Measurements from ENCODE around the gene HNRNPC.
"Not testable (repeated sequence)": the region's sequence is repeated elsewhere in the genome, so short reads cannot be mapped to it uniquely, and the experiment has no call there.

The HNRNPC gene

DNA sequence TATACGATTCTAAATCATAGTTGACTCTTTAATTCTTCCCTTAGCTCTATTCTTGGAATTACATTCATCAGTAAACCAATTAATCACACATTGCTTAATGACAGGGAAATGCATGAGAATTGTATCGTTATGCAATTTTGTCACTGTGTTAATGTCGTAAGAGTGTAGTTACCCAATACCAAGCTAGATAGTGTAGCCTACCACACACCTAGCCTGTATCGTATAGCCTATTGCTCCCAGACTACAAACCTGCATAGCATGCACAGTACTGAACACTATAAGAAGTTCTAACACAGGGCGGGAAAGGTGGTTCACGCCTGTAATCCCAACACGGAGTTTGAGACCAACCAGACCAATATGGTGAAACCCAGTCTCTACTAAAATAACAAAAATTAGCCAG is 24.7 kb downstream of the HNRNPC start:
- DNase-seq (ENCODE audit: low read depth), result no peak

DNA sequence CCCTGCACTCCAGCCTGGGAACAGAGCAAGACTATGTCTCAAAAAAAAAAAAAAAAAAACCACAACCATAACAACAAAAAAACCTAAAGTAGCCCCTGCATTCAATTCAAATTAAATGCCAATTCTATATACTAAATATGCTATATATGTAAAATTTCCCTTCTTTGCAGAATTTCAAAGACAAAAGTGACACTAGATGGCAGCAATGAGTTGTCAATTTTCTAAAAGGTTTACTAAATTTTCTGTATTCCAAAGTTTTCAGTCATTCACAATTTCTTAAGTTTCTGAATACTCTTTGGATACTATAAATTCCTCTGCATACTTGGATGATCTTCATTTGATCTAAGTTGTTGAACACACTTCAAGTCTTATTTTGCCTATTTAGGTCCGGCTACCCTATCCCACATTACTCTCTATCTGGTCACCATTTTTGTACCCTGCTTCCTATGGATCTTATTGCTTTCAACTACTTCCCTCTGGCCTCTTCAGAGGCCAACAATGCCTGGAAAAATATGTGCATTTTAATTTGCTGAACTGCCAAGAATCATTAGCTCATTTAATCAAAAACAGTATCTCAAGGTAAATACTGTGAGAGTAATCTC is 27.9 kb downstream of the HNRNPC start:
- no peak for DNase-seq (ENCODE audit: low read depth)

DNA sequence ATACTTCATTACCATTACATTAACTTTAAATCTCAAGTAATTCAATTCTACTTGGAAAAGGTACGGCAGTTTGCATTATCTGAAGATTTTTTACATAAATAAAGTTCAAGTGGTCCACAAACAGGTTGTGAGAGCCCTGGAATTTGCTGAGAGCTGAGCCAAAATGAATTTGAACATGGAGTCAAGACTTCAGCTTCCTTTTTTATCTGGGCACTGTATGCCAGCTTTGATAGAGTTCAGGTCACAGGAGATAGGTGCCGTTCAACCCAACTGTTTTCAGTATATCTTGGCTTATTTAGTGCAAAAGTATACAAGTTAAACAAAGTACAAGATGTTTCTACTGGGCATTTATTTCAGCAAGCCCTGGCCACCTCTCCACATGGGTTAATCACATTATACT is 28.8 kb downstream of the HNRNPC start:
- no peak for DNase-seq (ENCODE audit: low read depth)

DNA sequence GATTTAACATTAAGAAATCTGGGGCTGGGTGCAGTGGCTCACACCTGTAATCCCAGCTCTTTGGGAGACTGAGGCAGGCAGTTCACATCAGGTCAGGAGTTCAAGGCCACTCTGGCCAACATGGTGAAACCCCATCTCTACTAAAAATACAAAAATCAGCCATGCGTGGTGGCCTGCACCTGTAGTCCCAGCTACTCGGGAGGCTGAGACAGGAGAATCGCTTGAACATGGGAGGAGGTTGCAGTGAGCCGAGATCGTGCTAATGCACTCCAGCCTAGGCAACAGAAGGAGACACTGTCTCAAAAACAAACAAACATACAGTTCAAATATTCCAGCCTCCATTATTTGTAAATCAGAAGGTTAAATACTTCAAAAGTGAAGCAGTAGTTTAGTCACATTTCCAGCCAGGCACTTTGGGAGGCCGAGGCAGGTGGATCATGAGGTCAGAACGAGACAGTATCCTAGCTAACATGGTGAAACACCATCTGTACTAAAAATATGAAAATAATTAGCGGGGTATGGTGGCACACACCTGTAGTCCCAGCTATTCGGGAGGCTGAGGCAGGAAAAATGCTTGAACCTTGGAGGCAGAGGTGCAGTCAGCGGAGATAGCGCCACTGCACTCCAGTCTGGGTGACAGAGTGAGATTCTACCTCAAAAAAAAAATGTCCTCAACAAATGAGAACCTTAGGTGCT is 30.3 kb downstream of the HNRNPC start:
- no peak for DNase-seq (ENCODE audit: low read depth)

DNA sequence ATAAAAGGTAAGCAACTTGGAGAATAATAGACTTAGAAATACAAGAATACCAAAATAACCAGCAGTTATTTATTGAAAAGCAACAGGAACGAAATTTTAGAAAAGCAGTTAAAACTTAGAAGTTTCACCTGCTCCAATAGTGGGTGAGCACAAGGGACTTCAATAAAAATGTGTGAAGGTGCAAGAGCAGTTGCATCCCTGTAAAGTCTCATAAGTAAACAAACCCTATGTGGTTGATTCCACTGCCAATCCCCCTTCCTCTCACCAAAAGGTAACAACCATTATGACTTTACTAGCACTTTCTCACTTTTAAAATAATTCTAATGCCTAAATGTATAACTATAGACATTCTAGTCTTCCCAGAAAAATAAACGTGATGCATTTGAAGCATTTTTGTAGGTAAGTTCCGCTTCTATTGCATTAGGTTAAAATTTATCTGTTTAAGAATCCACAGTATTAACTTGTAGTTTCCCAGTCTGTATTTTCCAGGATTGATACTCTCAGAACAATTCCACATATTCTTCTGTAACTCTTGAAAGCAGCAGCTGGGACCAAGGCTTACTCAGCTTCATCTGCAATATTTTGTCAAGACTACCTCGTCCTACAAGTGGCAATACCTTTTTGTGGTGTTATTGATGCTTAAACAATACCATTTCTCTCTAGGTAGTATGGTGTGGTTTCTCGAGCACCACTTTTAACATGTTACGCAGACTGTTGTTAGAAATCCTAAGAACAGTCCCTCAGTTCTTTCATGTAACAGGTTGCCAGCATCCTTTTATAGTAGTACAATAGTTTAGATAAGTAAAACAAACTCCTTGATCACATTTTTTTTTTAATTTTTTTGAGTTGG is 32.1 kb downstream of the HNRNPC start:
- DNase-seq (ENCODE audit: low read depth), result no peak

DNA sequence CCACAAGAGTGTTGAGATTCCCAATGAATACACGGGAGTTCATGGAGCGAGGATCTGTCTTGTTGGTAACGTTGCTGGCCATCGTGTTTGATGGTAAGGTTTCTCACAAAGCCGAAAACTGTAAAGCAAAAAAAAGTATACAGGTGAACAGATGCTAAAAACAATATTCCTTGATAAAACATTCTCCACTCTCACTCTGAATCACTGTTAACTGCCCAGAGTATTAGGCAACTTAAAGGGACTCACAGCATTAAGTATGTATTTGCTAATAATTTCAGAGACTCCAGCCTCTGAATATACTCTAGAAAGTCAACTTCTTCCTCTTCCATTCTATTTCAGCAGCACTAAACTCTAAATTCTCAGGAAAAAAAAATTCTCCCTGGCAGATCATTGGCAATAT is 35.1 kb downstream of the HNRNPC start:
- no peak for DNase-seq (ENCODE audit: low read depth)

DNA sequence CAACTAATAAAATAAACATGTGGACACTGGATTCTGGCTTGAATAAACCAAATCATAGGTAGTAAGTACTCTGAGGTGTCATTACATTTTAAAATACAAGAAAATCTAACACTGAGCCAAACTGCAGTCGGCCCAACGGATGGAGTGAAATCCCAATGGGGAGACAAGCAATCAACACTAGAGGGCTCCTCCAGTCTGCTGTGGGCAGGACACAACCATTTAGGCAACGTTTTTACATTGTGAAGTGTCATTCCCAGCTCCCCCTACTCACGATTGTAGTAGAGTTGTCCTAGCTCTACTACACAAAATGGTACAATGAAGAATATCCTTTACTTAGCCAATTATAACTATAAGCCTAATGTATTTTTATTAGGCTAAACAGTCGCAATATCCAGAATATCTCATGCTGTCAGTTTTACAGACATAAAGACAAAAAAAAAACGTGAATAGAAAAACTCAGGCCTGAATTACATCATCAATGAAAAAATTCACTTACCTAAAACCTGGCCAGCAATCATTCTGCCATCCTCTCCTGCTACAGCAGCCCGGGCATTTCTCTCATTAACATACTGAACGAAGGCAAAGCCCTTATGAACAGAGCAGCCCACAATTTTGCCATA is 35.7 kb downstream of the HNRNPC start:
- no peak for DNase-seq (ENCODE audit: low read depth)

DNA sequence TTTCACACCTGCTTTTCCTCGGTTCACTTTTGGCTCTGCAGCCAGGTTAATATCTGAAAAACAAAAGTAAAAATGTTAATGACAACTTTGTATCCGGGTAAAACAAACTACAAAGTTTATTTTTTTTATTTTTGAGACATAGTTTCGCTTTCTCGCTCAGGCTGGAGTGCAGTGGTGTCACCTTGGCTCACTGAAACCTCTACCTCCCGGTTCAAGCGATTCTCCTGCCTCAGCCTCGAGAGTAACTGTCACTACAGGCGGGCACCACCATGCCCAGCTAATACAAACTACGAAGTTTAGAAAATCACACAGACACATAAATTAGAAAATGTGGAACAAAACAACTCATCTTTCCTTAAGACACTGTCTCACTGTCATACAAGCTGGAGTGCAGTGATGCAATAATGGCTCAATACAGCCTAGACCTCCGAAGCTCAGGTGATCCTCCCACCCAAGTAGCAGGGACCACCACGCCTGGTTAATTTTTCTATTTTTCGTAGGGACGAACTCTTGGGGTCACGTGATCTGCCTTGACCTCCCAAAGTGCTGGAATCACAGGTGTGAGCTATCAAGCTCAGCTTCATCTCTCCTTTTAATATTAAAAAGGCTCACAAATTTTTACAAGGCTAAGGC is 38.1 kb downstream of the HNRNPC start:
- no peak for DNase-seq (ENCODE audit: low read depth)

DNA sequence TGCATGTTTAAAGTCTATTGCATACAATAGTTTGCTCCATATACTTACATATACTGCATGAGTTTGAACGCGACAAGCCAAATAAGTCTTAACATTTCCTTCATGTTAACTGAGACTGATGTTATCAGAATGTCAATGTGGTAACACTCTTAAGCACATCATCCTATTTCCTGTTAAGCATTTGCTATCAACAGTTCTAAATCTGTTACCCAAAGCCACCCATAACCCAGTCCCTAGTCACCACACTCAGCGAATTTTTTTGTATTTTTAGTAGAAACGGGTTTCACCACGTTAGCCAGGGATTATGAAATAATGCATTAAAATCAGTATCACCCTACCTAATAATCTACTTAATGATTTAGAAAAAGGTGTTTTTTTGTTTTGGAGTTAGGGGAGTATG is 39.4 kb downstream of the HNRNPC start:
- DNase-seq (ENCODE audit: low read depth), result no peak

DNA sequence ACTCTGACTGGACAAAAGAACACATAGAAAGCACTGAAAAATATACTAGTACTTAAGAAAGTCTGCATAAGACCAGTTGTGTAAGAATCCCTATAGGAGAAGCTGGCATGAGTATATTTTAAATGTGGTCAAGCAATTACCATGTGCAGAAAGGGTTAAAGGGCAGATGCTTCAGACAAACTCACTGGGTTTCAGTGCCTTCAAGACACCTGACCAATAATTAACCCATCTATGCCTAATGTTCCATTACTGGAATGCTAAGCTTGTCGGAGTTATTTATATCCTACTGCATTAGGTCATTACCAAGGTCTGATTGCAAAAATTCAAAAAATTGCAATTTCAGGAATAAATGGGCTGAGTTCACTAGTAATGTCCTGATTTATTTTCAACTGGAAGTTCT is 41.3 kb downstream of the HNRNPC start:
- no peak for DNase-seq (ENCODE audit: low read depth)

DNA sequence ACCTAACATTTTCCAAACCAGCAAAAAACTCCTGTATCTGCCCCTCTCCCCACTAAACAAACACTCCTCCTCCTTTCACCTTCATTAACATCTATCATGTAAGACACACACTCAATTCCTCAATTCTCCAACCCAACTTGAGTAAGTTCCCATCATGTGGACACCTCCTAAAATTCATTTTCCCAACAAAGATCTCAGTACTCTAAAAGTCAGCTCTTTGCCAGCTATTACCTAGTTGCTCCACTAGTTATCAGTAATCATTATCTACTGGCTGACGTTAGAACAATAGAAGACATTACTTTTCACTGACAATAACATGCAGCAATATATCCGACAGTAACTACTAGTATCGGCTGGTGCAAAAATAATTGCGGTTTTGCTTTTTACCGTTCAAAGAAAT is 42.1 kb downstream of the HNRNPC start:
- no peak for DNase-seq (ENCODE audit: low read depth)

DNA sequence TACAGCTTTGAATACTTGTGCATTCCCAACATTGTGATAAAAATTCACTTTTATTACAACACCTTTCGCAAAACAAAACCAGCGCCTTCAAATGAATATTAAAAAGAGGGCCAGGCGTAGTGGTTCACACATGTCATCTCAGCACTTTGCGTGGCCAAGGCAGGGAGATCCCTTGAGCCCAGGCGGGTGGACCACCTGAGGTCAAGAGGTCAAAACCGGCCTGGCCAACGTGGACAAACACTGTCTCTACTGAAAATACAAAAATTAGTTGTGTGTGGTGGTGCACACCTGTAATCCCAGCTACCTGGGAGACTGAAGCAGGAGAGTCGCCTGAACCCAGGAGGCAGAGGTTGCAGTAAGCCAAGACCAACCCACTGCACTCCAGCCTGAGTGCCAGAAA is 42.8 kb downstream of the HNRNPC start:
- DNase-seq (ENCODE audit: low read depth), result no peak

DNA sequence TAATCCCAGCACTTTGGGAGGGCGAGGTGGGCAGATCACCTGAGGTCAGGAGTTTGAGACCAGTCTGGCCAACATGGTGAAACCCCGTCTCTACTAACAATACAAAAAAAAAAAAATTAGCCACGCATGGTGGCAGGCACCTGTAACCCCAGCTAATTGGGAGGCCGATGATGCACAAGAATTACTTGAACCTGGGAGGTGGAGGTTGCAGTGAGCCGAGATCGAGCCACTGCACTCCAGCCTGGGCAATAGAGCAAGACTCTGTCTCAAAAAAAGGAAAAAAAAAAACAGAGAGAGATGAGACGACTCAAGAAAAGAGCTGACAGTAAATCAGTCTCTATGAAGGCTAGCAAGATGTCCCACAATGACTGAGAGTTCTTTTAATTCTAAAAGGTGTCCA is 44.1 kb downstream of the HNRNPC start:
- not testable (repeated sequence) for DNase-seq (ENCODE audit: low read depth)

DNA sequence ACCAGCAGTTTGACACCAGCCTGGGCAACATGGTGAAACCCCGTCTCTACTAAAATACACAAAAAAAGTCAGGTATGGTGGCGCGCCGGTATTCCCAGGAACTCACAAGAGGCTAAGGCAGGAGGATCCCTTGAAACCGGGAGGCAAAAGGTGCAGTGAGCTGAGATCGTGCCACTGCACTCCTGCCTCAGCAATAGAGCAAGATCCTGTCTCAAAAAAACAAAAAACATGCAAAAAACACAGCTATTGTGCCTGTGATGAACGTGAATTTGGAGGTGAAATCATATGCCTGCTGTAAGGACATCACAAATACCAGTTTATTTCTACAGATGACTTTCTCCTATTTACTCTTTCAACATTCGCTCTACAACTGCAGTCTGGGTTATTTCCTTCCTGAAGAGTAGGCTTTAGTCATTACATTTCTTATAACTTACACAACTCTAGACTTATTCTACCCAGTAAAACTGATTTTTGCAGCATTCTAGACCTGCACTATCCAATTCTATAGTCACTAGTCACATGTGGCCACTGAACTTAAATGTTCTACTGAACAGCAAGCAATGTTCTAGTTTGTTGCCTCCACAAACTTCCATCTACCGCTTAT is 48.3 kb downstream of the HNRNPC start:
- DNase-seq (ENCODE audit: low read depth), result no peak

DNA sequence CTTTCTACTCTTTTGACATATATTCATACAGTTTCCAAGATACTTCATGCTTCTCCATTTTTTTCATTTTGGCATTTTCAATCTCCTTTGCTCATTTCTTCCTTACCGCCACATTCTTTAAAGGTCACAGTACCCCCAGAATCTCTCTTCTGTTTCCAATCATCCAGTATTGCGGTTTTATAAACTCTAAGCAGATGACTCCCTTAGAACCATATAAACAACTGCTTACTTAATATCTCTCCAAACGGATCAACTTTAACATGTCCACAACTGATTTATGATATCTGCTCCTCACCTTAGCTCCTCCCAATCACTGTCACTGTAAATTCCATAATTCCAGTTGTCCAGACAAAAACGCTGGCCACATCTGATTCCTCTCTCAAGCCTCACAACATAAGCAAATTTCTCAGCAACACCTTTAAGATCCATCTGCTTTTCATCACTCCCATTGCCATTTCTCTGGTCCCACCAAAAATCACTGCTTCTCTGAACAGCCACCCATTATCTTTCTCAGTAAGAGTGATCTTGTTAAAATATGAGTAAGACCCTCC is 49.6 kb downstream of the HNRNPC start:
- DNase-seq (ENCODE audit: low read depth), result no peak

DNA sequence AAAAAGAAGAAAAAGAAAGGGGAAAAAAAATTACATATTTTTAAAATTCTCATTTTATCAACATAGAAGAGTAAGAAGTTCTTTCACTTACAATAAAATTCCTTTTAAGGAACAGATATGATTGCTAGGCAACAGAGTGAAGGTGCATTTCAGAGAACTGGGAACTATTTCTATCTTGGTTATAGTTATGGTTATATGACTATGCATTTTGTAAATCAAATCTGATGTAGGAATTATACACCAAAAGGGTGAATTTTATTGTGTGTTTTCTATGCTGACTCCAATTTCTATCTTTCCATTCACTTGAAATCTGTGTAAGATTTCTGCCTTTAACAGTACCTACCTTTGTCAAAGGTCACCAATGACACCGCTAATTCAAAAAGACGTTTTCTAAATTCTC is 50.1 kb downstream of the HNRNPC start:
- DNase-seq (ENCODE audit: low read depth), result no peak

DNA sequence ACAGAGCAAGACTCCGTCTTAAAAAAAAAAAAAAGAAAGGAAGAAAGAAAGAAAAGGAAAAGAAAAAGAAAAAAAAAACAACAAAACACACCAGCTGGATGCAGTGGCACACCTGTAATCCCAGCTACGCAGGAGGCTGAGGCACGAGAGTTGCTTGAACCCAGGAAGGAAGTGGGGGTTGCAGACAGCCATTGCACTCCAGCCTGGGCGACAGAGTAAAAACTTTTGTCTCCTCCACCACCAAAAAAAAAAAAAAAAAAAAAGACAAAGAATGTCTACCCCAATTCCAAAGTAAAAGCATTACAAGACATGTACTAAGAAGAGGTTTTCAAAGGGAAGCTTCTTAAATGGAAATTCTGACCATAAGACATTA is 53.4 kb downstream of the HNRNPC start:
- DNase-seq (ENCODE audit: low read depth), result no peak

DNA sequence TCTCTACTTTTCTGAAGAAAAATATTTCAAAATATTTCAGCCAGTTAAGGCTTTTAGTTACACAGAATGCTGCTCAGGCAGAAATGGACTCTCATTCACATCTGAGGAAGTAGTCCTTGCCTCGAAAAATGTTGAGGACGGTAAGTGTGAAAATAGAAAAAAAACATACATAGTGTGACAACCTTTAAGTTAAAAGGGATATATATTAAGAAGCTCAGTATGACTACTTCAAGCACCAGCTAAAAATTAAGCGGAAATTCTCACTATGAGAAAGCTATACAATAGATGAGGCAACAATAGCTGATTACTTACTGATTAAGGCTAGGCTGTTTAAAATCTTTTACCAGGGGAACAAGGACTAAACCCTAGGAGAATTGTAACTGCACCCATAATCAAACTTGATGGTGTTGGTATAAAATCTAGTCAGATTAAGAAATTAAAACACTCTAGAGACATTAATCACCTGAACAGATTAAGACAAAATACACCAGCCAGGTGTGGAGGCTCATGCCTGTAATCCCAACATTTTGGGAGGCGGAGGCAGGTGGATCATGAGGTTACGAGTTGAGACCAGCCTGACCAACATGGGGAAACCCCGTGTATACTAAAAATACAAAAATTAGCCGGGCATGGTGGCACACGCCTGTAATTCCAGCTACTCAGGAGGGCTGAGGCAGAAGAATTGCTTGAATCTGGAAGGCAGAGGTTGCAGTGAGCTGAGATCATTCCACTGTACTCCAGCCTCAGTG is 53.9 kb downstream of the HNRNPC start:
- no peak for DNase-seq (ENCODE audit: low read depth)

DNA sequence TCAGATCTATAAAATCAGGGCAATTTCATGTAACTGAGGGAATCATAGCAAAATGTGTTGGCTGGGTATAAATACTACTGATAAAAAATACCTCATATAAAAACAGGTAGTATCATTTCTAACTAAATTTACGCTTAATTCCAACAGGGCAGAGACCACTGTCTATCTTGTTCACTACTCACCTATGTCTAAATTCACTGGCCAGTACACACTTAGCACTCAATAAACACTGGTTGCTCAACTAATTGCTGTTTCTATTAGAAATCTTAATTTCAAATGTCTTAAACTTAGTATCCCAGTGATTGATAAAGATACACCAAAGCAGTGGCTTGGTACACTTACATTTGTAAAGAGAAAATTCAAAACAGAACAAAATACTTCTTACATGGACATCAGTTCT is 55.6 kb downstream of the HNRNPC start:
- no peak for DNase-seq (ENCODE audit: low read depth)

DNA sequence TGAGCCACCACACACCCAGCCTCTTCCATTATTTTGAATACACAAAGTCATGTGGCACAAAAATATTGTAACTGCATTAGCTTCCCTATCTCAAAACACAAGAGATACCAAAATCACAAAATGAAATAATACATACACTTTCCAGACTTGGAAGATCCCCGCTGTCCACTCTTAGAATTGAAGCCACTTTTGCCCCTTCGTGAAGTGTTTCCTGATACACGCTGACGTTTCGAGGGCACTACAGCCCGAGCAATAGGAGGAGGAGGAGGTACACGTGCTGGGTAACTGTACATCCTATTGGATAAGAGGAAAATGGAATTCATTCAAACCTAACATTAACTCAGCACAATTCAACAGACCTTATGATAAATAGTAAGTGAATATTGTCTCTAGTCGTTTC is 56.4 kb downstream of the HNRNPC start:
- not testable (repeated sequence) for DNase-seq (ENCODE audit: low read depth)

DNA sequence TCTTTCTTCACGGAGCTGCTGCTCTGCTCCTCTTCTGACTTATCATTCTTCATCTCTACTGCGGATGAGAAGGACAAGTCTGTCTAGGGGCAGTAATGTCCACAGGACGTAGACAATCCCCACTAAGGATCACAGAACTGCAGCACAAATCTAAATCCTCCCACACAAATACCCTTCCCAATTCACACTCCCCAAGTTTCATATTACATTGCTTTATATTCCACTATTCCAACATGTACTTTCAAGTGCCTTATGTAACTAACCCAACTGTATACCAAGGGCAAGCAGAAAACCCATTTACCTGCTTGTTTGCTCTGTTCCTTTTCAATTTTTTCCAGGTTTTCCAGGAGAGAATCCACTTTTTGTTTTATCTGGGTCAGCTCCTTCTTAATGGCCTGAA is 57.7 kb downstream of the HNRNPC start:
- DNase-seq (ENCODE audit: low read depth), result no peak

All from T follicular helper cell (primary cell).